Parathyroid adenoma (tissue), 2 donors: ENCODE data around the gene AMER2.
"Not testable (repeated sequence)": the region's sequence is repeated elsewhere in the genome, so short reads cannot be mapped to it uniquely, and the experiment has no call there.

Experiments used
- H2AFZ ChIP-seq: fragments of 300-600 bp; sonication (generic); one replicate; pipeline ENCODE4 v1.7.0; 2017; ENCODE audit warnings: antibody characterized with exemption, mild to moderate bottlenecking
- H3K27ac ChIP-seq: fragments of 300-600 bp; sonication (generic); one replicate; pipeline ENCODE4 v1.7.0; 2017
- H3K27me3 ChIP-seq: fragments of 300-600 bp; sonication (generic); one replicate; pipeline ENCODE4 v1.7.0; 2017; ENCODE audit warnings: low read length; ENCODE audit not compliant: control insufficient read depth, insufficient read depth
- H3K36me3 ChIP-seq: fragments of 300-600 bp; sonication (generic); one replicate; pipeline ENCODE4 v1.7.0; 2017; ENCODE audit warnings: low read length; ENCODE audit not compliant: control insufficient read depth, insufficient read depth
- H3K4me1 ChIP-seq: fragments of 300-600 bp; sonication (generic); one replicate; pipeline ENCODE4 v1.7.0; 2017; ENCODE audit warnings: control low read depth
- H3K4me2 ChIP-seq: fragments of 300-600 bp; sonication (generic); one replicate; pipeline ENCODE4 v1.7.0; 2017; ENCODE audit warnings: low read length
- H3K4me3 ChIP-seq: fragments of 300-600 bp; sonication (generic); one replicate; pipeline ENCODE4 v1.7.0; 2017; ENCODE audit warnings: low read depth, low read length
- H3K79me2 ChIP-seq: fragments of 300-600 bp; sonication (generic); one replicate; pipeline ENCODE4 v1.7.0; 2017; ENCODE audit warnings: control low read depth
- H3K9ac ChIP-seq: fragments of 300-600 bp; sonication (generic); one replicate; pipeline ENCODE4 v1.7.0; 2017; ENCODE audit warnings: mild to moderate bottlenecking
- H3K9me3 ChIP-seq: fragments of 300-600 bp; sonication (generic); one replicate; pipeline ENCODE4 v1.7.0; 2017; ENCODE audit warnings: low read length; ENCODE audit not compliant: control insufficient read depth
- TF ChIP-seq, protein P1 (sequence below): fragments of 300-600 bp; sonication (generic); IDR thresholded peaks from one replicate; pipeline ENCODE4 v1.7.0; 2017; ENCODE audit warnings: antibody characterized with exemption, mild to moderate bottlenecking
- donor health status: primary hyperparathyroidism.

The AMER2 gene

DNA sequence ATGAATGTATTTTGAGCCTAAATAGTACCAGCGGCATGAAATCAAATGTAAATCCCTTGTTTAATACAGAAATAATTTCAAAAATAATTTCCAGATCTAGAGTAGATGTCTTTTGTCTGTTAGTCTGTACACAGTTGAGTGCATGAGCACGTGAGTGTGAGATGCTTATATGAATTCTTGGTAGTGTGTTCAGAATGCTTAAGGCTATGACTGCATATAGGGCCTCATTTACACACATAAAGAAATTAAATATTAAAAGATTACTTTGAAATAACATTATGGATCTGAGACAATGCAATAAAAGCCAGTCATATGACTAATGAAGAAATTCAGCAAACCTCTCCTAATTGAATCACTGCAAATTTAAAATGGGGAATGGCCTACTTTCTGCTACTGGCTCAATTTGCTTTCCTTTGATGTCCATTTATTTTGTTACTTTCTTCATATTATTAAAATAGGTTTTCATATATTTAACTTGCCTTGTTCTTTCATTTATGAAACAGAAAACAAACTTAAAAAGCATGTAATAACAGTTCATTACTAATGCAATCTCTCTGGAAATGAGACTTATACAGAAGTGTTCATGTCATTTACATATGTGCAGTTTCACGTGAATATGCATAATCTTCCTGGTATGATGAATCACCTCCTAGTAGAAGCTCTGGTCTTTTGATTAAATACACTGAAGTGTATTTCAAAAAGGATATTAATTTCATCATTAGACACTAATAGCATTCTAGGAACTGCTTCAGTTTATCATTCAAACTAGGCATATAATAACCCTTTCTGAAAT is 4.5 kb downstream of the AMER2 start:
- Histone ChIP-seq H2AFZ (no peak overlapping the region), H3K9ac (no peak overlapping the region), H3K9me3 (no peaks in the 10 kb centered on the region), H3K79me2 (no peaks in the 10 kb centered on the region), H3K27ac (no peak overlapping the region), H3K4me2 (no peak overlapping the region), H3K27me3 (no peaks in the 10 kb centered on the region), H3K4me1 (no peaks in the 10 kb centered on the region), H3K36me3 (no peaks in the 10 kb centered on the region), H3K4me3 (no peak overlapping the region)
- TF ChIP-seq, protein P1, sequence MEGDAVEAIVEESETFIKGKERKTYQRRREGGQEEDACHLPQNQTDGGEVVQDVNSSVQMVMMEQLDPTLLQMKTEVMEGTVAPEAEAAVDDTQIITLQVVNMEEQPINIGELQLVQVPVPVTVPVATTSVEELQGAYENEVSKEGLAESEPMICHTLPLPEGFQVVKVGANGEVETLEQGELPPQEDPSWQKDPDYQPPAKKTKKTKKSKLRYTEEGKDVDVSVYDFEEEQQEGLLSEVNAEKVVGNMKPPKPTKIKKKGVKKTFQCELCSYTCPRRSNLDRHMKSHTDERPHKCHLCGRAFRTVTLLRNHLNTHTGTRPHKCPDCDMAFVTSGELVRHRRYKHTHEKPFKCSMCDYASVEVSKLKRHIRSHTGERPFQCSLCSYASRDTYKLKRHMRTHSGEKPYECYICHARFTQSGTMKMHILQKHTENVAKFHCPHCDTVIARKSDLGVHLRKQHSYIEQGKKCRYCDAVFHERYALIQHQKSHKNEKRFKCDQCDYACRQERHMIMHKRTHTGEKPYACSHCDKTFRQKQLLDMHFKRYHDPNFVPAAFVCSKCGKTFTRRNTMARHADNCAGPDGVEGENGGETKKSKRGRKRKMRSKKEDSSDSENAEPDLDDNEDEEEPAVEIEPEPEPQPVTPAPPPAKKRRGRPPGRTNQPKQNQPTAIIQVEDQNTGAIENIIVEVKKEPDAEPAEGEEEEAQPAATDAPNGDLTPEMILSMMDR = no peak

DNA sequence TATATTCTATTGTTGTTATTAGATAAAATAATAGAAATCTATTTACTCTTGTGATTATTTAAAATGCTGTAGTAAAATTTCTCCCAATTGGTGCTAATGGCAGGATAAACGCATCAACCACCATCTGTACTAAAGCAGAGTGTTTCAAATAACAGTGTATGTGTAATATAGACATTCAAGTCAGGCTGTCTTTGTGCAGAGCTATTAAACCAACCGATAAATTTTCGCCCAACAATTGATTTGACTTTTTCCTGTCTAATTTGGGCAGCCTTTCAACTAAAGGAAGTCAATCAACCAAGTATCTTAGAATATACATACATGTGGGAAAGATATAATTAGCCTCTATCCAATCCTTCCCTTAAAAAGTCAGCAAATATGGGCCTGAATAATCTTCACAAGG is 5.8 kb downstream of the AMER2 start:
- Histone ChIP-seq H2AFZ (no peak overlapping the region), H3K9me3 (no peaks in the 10 kb centered on the region), H3K79me2 (no peaks in the 10 kb centered on the region), H3K4me1 (no peaks in the 10 kb centered on the region), H3K4me3 (no peak overlapping the region), H3K9ac (no peak overlapping the region), H3K4me2 (no peak overlapping the region), H3K36me3 (no peaks in the 10 kb centered on the region), H3K27ac (no peak overlapping the region), H3K27me3 (no peaks in the 10 kb centered on the region)
- TF ChIP-seq, protein P1 = no peak

DNA sequence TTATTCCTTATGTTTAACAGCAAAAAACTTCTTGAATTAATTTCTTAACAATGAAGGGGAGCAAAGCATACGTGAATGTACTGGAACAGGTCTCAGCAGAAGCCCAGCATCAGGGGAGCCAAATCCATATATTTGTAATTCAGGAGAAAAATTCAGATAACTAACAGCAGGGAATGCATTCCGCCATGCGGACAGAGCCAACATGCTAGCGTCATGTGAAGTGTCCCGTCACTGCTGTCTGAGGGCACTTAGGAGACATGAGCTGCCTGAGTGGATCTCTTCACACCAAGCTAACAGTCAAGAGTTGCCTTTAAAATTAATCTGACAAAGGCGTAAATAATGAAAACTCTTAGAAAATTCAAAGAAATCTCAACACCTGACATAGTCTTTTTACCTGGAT is 6.4 kb downstream of the AMER2 start:
- no peaks in the 10 kb centered on the region for H3K27me3 ChIP-seq
- TF ChIP-seq, protein P1 = no peak
- H3K9ac ChIP-seq = no peak overlapping the region
- H2AFZ ChIP-seq = no peak overlapping the region
- H3K27ac ChIP-seq = no peak overlapping the region
- no peaks in the 10 kb centered on the region for H3K36me3 ChIP-seq
- H3K9me3 ChIP-seq = no peaks in the 10 kb centered on the region
- no peaks in the 10 kb centered on the region for H3K79me2 ChIP-seq
- H3K4me2 ChIP-seq = no peak overlapping the region
- no peaks in the 10 kb centered on the region for H3K4me1 ChIP-seq
- no peak overlapping the region for H3K4me3 ChIP-seq

DNA sequence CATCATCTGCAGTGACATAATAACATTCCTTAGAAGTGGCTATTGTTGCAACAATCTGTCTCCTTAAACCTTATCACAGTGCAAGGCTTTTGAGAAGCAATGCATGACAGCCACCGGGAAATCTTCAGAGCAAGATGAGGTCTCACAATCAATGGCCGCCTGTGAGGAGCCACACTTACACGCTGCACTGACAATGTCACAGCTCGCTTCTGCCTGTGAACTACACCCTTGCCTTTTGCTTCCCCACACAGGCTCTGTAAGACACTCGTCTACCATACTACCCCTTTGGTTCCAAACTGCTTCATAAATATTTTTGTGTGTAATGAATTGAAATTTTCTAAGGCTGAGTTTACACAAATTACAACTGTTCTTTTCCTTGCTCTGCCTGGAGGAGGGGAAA is 6.9 kb downstream of the AMER2 start:
- H3K36me3 ChIP-seq, H3K4me3 ChIP-seq, H3K4me2 ChIP-seq, H3K27ac ChIP-seq, H3K27me3 ChIP-seq, H3K9me3 ChIP-seq, H3K79me2 ChIP-seq, H3K9ac ChIP-seq, H2AFZ ChIP-seq, H3K4me1 ChIP-seq: not testable (repeated sequence)

DNA sequence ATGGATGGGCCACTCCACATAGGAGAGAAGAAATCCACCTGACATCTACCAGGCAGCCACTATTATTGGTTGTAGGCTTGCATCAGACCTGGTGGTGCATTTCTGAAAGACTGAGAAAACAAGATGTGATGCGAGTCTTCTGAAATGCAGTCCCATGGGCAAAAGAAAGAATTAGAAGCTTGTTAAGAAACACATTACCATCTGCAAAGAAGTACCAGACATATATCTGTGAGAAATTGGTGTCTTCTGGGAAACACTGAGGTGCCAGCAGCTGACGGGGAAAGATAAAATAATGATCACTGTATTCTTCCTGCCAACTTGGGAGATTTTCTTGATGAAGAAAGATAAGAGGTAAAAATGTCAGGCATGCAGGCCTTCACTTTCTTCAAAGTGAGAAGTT is 14.4 kb downstream of the AMER2 start:
- H3K9ac ChIP-seq = no peak overlapping the region
- no peak overlapping the region for H3K4me3 ChIP-seq
- H2AFZ ChIP-seq = no peak overlapping the region
- no peak overlapping the region for H3K4me2 ChIP-seq
- no peaks in the 10 kb centered on the region for H3K36me3 ChIP-seq
- H3K79me2 ChIP-seq = no peaks in the 10 kb centered on the region
- no peaks in the 10 kb centered on the region for H3K4me1 ChIP-seq
- H3K27ac ChIP-seq = no peak overlapping the region
- no peaks in the 10 kb centered on the region for H3K9me3 ChIP-seq
- TF ChIP-seq, protein P1 = no peak
- no peaks in the 10 kb centered on the region for H3K27me3 ChIP-seq
